Measurements from ENCODE around the gene SLC9C2. TPM values are rescaled to one million over a fixed set of nuclear protein-coding genes. Genes with fewer than 3 reads are reported as not detected.
A peak's percentile ranks its signal among the peaks of the same experiment; 100 is the strongest.

Gene SLC9C2
- total RNA-seq, 6 experiments from 2014 or later, result not detected

DNA sequence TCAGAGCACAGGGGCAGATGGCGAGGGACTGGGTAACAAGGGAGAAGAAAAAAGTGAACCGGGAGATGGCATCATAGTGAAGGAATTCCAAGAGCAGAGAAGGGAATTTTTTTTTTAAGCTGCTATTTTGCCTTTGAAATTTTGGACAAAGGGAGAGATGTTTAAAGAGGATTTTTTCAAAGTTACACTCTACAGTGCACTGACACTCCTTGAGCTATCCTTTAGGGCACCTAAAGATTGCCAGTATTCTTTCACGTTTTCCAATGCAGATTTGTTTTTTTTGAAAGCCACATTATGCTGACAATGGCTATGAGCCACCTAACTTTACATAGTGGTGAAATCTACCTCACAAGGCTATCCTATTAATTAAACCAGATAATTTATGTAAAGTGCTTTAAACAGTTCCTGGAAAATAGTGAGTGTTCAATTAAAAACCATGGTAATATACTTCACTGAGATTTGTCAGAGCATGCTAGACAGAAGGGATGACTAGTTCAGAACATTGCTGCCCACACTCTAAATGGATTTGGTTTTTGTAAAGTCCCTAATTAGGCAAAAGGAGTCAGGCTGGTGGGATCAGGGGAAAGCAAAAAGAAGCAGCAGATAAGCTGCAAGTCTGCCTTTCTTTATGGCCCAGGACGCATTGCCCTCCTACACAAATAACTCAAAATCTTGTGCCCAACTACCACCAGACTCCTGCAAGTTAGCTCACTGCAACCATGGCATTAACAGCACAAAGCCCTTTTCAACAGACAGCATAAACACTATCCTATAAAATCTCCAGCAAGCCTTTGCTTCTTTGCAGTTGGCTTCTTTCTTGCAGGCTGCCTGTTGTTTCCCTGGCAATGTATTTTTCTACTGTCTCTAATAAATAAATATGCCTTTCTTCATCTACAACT, 71.8 kb downstream of the SLC9C2 start:
- no peaks in the 10 kb centered on the region for H3K9me3 ChIP-seq
- TF ChIP-seq, protein P1, sequence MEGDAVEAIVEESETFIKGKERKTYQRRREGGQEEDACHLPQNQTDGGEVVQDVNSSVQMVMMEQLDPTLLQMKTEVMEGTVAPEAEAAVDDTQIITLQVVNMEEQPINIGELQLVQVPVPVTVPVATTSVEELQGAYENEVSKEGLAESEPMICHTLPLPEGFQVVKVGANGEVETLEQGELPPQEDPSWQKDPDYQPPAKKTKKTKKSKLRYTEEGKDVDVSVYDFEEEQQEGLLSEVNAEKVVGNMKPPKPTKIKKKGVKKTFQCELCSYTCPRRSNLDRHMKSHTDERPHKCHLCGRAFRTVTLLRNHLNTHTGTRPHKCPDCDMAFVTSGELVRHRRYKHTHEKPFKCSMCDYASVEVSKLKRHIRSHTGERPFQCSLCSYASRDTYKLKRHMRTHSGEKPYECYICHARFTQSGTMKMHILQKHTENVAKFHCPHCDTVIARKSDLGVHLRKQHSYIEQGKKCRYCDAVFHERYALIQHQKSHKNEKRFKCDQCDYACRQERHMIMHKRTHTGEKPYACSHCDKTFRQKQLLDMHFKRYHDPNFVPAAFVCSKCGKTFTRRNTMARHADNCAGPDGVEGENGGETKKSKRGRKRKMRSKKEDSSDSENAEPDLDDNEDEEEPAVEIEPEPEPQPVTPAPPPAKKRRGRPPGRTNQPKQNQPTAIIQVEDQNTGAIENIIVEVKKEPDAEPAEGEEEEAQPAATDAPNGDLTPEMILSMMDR (IDR thresholded peaks at IDR 0.05), result no peak
- no peak for TF ChIP-seq POLR2A (IDR thresholded peaks at IDR 0.05)
- no peak overlapping the region for H3K27ac ChIP-seq
- no peaks in the 10 kb centered on the region for H3K36me3 ChIP-seq
- peaks cover 0 to 18% (median 6%) of the 10 kb centered on the region in 4 donors for H3K4me1 ChIP-seq
- intact Hi-C loops (cut with DNase I), result no loop called here
- DNase-seq (no peak), ATAC-seq (no peak)
- H3K4me3 ChIP-seq, result no peak overlapping the region
- WGBS (ENCODE audit: insufficient coverage, low coverage, low lambda C conversion rate, missing lambda C conversion rate), result 72% methylated on average over 3 of the region's 4 CpGs
- H3K27me3 ChIP-seq, result no peaks in the 10 kb centered on the region

GRCh38 chr1:173529106-173529505, 73.8 kb downstream of the SLC9C2 start:
- intact Hi-C loops (cut with DNase I), result no loop called here
- H3K9me3 ChIP-seq, result no peaks in the 10 kb centered on the region

GRCh38 chr1:173527151-173527826, 75.6 kb downstream of the SLC9C2 start:
- no peak overlapping the region for H3K4me3 ChIP-seq
- DNase-seq, result peak; percentile 40 to 79 (median 60)
- no peaks in the 10 kb centered on the region for H3K27me3 ChIP-seq
- peak; percentile 80 to 93 (median 88) for ATAC-seq
- H3K9me3 ChIP-seq, result no peaks in the 10 kb centered on the region
- intact Hi-C loops (cut with DNase I), result no loop called here
- 19% methylated on average over 3 of the region's 3 CpGs for WGBS (ENCODE audit: insufficient coverage, low coverage, low lambda C conversion rate, missing lambda C conversion rate)
- no peaks in the 10 kb centered on the region for H3K36me3 ChIP-seq
- H3K27ac ChIP-seq, result peak overlapping the region in 2 of 3 donors; percentile 70 to 71
- peaks cover 0 to 31% (median 10%) of the 10 kb centered on the region in 4 donors for H3K4me1 ChIP-seq
- TF ChIP-seq, protein P1 (IDR thresholded peaks at IDR 0.05), result no peak
- TF ChIP-seq POLR2A (IDR thresholded peaks at IDR 0.05), result no peak

More at GRCh38 chr1:173529106-173529505, 73.8 kb downstream of the SLC9C2 start:
- Histone ChIP-seq H3K4me3 (no peak overlapping the region), H3K27me3 (no peaks in the 10 kb centered on the region), H3K4me1 (peaks cover 0 to 19% (median 6%) of the 10 kb centered on the region in 4 donors), H3K27ac (no peak overlapping the region), H3K36me3 (no peaks in the 10 kb centered on the region)
- TF ChIP-seq POLR2A (IDR thresholded peaks at IDR 0.05), result no peak
- TF ChIP-seq, protein P1 (IDR thresholded peaks at IDR 0.05), result no peak
- ATAC-seq, result no peak
- WGBS (ENCODE audit: insufficient coverage, low coverage, low lambda C conversion rate, missing lambda C conversion rate), result 81% methylated on average over 4 of the region's 4 CpGs
- DNase-seq, result no peak

DNA sequence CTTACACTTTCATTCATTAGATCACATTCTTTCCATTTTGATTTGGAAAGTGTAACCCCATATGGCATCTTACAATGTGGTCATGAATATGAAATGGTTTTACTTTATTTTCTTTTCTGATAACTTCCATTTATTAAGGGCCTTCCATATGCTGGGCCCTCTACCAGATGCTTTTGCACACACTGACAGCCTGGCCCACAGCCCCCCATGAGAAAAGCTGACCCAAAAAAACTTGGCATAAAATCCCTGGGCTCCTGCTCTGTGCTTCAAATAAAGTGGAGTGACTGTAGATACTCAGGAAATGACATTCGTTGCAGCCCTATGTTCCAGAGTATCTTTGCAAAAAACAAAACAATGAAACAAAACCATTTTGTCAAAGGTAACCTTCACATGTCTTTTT, 76.9 kb downstream of the SLC9C2 start:
- TF ChIP-seq POLR2A (IDR thresholded peaks at IDR 0.05), result no peak
- TF ChIP-seq, protein P1 (IDR thresholded peaks at IDR 0.05), result no peak
- DNase-seq, result no peak
- Histone ChIP-seq H3K27ac (no peak overlapping the region), H3K36me3 (no peaks in the 10 kb centered on the region), H3K4me3 (no peak overlapping the region), H3K4me1 (peaks cover 0 to 31% (median 10%) of the 10 kb centered on the region in 4 donors), H3K9me3 (no peaks in the 10 kb centered on the region), H3K27me3 (no peaks in the 10 kb centered on the region)
- 54% methylated on average over 1 of the region's 1 CpG for WGBS (ENCODE audit: insufficient coverage, low coverage, low lambda C conversion rate, missing lambda C conversion rate)
- ATAC-seq, result no peak
- intact Hi-C loops (cut with DNase I), result no loop called here
